PC-9 (cell line): Measurements from ENCODE around the gene MPP2. TPM values are rescaled to one million over a fixed set of nuclear protein-coding genes. Genes with fewer than 3 reads are reported as not detected.
A peak's percentile ranks its signal among the peaks of the same experiment; 100 is the strongest.

Experiments used
- Bru-seq: library from RNA; stranded (reverse); fragments of 400-500 nt; gene quantifications from one replicate; lab custom pipeline; 2021; lab: Mats Ljungman, UMichigan
- BruChase-seq, 2 experiments: library from RNA; stranded (reverse); fragments of 400-500 nt; gene quantifications; one replicate each; lab custom pipeline; 2021; lab: Mats Ljungman, UMichigan
- BruUV-seq: library from RNA; stranded (reverse); fragments of 400-500 nt; replicated peaks from 2 replicates; lab custom pipeline; 2021; lab: Mats Ljungman, UMichigan
- CTCF ChIA-PET: fragments of 300-600 bp; sonication (Branson Sonifier 250); formaldehyde crosslinking; loops from one replicate; lab custom pipeline; 2022; ENCODE audit warnings: antibody characterized with exemption; lab: Charles Lee
- POLR2A ChIA-PET: fragments of 300-600 bp; sonication (Branson Sonifier 250); formaldehyde crosslinking; loops from one replicate; lab custom pipeline; 2022; ENCODE audit warnings: antibody characterized with exemption; ENCODE audit not compliant: unreplicated experiment; lab: Charles Lee
- DNase-seq, 2 experiments: peaks; one replicate each; pipeline versions ENCODE4 v3.0.0 to v3.0.0-alpha.2; 2015 to 2022; ENCODE audit warnings: mixed read lengths in 1 of 2
- H2AFZ ChIP-seq: fragments of 200-600 bp; sonication (generic); 2 replicates; pipeline ENCODE4 v1.8.1; 2017; ENCODE audit warnings: antibody characterized with exemption
- H3F3A ChIP-seq: fragments of 200-600 bp; sonication (generic); 2 replicates; pipeline ENCODE4 v1.8.1; 2017; ENCODE audit warnings: antibody characterized with exemption, mild to moderate bottlenecking, low read depth; ENCODE audit not compliant: insufficient read depth
- H3K27ac ChIP-seq: fragments of 200-600 bp; sonication (generic); 2 replicates; pipeline ENCODE4 v1.6.1; 2016; ENCODE audit warnings: mixed run types
- H3K27me3 ChIP-seq: fragments of 200-600 bp; sonication (generic); 2 replicates; pipeline ENCODE4 v1.6.1; 2016; ENCODE audit warnings: low read depth, mixed run types; ENCODE audit not compliant: insufficient read depth
- H3K36me3 ChIP-seq: fragments of 200-600 bp; sonication (generic); 2 replicates; pipeline ENCODE4 v1.6.1; 2016; ENCODE audit warnings: low read depth, mixed run types
- H3K4me1 ChIP-seq: fragments of 200-600 bp; sonication (generic); replicated peaks from 2 replicates; pipeline ENCODE4 v1.6.1; 2016; ENCODE audit warnings: mixed run types; ENCODE audit not compliant: insufficient read depth
- H3K4me2 ChIP-seq: fragments of 200-600 bp; sonication (generic); 2 replicates; pipeline ENCODE4 v1.6.1; 2017; ENCODE audit warnings: mixed run types
- H3K4me3 ChIP-seq: fragments of 200-600 bp; sonication (generic); 2 replicates; pipeline ENCODE4 v1.6.1; 2016; ENCODE audit warnings: mixed run types
- H3K79me2 ChIP-seq: fragments of 200-600 bp; sonication (generic); 2 replicates; pipeline ENCODE4 v1.6.1; 2017; ENCODE audit warnings: low read depth, mixed run types
- H3K9me2 ChIP-seq: fragments of 200-600 bp; sonication (generic); 2 replicates; pipeline ENCODE4 v1.8.1; 2017; ENCODE audit warnings: mild to moderate bottlenecking; ENCODE audit not compliant: insufficient read depth
- H3K9me3 ChIP-seq: fragments of 200-600 bp; sonication (generic); 2 replicates; pipeline ENCODE4 v1.8.1; 2016; ENCODE audit warnings: low read depth; ENCODE audit not compliant: insufficient read depth
- H4K20me1 ChIP-seq: fragments of 200-600 bp; sonication (generic); 2 replicates; pipeline ENCODE4 v1.8.1; 2017; ENCODE audit not compliant: insufficient read depth
- EZH2 ChIP-seq: fragments of 200-600 bp; sonication (generic); IDR thresholded peaks from 2 replicates; pipeline ENCODE4 v1.8.0; 2017; ENCODE audit warnings: antibody characterized with exemption, low read depth
- intact Hi-C: fragments of 100-400 bp; cut with micrococcal nuclease; formaldehyde crosslinking; loops from one replicate; pipeline ENCODE4 v1.10.0; 2022; ENCODE audit not compliant: unreplicated experiment
- long read RNA-seq: library from polyadenylated mRNA; stranded (forward); transcript quantifications from one replicate; pipeline ENCODE4 v2.0.0, GENCODE V29; 2022
- total RNA-seq: library from RNA; stranded (reverse); gene quantifications from 2 replicates; pipeline ENCODE4 v1.2.3, GENCODE V29; 2021
- TF ChIP-seq, protein P1 (sequence below): fragments of 200-600 bp; sonication (generic); conservative IDR thresholded peaks from 2 replicates; pipeline ENCODE4 v1.6.1; 2017; ENCODE audit warnings: mixed run types, antibody characterized with exemption, mild to moderate bottlenecking, moderate library complexity

Gene MPP2, protein sequence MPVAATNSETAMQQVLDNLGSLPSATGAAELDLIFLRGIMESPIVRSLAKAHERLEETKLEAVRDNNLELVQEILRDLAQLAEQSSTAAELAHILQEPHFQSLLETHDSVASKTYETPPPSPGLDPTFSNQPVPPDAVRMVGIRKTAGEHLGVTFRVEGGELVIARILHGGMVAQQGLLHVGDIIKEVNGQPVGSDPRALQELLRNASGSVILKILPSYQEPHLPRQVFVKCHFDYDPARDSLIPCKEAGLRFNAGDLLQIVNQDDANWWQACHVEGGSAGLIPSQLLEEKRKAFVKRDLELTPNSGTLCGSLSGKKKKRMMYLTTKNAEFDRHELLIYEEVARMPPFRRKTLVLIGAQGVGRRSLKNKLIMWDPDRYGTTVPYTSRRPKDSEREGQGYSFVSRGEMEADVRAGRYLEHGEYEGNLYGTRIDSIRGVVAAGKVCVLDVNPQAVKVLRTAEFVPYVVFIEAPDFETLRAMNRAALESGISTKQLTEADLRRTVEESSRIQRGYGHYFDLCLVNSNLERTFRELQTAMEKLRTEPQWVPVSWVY
- total RNA-seq (5.6 and 8.6 TPM in 2 replicates), Bru-seq, nascent RNA (percentile 29 among the genes with signal in this experiment), BruChase-seq, experiment 1, labeled RNA remaining after a 2-hour chase (percentile 23 among the genes with signal in this experiment), BruChase-seq, experiment 2, labeled RNA remaining after a 6-hour chase (percentile 32 among the genes with signal in this experiment)
- long read RNA-seq, full-length matches to known transcripts: 7 of 10 reads
- long read RNA-seq, partial matches to known transcripts: 0 of 10 reads
- long read RNA-seq, other reads (novel, unspliced or antisense): 3 of 10 reads

DNA sequence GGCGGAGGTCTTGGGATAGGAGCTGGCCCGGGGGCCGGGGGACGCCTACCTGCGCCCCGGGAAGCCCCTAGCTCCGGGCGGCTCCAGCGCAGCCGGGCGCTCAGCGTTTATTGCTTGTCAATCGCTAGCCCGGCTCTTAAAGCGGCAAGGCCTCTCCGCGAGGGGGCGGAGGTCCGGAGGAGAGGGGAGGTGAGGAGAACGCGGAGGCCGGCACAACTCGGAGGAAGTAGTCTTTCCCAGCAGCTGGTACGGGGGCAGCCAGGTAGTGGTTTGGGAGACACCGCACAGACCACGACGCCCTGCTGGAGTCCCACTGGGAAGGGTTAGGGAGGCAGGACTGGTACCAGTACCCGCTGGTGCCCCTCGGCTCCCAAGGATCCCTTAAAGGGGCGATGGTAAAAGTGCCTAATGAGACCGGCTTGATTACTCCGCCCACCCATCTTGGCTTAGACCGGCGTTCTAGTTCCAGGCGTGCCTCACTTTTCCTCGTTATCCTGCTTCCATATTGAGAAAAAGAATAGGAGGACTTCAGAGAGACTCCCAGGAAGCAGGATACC, at the start of gene MPP2:
TSS of gene MPP2 (minus strand) at position 112 of the 557 bp plus-strand sequence. CDS start 3,076 bp downstream, outside the sequence.
- Histone ChIP-seq H3K9me2 (no peaks in the 10 kb centered on the region), H3F3A (peaks cover 5% of the 10 kb centered on the region; the same call in 1 of the 2 replicates), H3K9me3 (no peaks in the 10 kb centered on the region), H2AFZ (no peak within 1 kb of the TSS), H4K20me1 (no peaks in the 10 kb centered on the region), H3K79me2 (no peaks in the 10 kb centered on the region), H3K4me3 (no peak within 1 kb of the TSS), H3K27me3 (peaks cover 40% of the 10 kb centered on the region), H3K4me1 (no peaks in the 10 kb centered on the region), H3K36me3 (no peaks in the 10 kb centered on the region), H3K27ac (no peak within 1 kb of the TSS), H3K4me2 (no peak within 1 kb of the TSS)
- BruUV-seq: no TSS peak
- no peak for TF ChIP-seq EZH2
- intact Hi-C loops: no loop called here
- ChIA-PET POLR2A (no interaction called here), CTCF (no interaction called here)
- DNase-seq: no peak

DNA sequence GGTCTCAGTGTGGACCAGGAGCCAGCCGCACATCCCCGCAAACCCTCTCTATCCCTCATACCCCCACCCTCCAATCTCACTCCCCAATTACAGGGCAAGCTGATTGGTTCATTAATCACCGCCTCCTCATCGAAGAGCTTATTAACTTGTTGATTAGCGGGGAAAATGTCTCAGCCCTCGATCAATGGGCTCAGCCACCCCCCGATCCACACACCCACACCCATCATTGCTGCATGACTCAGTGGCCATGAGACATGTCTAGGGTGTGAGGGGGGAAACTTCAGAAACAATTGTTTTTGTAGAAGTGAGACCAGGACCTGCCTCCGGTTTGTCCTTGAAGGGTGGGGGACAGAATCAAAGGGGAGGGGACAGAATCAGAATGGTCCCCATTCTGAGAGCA, 48.9 kb upstream of the MPP2 start:
- H3K27me3 ChIP-seq: peaks cover 10% of the 10 kb centered on the region; the same call in 1 of the 2 replicates
- H3K36me3 ChIP-seq: no peaks in the 10 kb centered on the region
- H3K9me3 ChIP-seq: no peaks in the 10 kb centered on the region
- no peak for DNase-seq
- no peak overlapping the region for H3K27ac ChIP-seq
- ChIA-PET CTCF (no interaction called here), POLR2A (no interaction called here)
- H4K20me1 ChIP-seq: no peaks in the 10 kb centered on the region
- no peaks in the 10 kb centered on the region for H3F3A ChIP-seq
- H3K4me1 ChIP-seq: no peaks in the 10 kb centered on the region
- intact Hi-C loops: no loop called here
- H3K4me3 ChIP-seq: no peak overlapping the region
- no peak overlapping the region for H2AFZ ChIP-seq
- no peaks in the 10 kb centered on the region for H3K79me2 ChIP-seq
- BruUV-seq: no TSS peak
- no peak overlapping the region for H3K4me2 ChIP-seq
- TF ChIP-seq EZH2: no peak
- TF ChIP-seq, protein P1, sequence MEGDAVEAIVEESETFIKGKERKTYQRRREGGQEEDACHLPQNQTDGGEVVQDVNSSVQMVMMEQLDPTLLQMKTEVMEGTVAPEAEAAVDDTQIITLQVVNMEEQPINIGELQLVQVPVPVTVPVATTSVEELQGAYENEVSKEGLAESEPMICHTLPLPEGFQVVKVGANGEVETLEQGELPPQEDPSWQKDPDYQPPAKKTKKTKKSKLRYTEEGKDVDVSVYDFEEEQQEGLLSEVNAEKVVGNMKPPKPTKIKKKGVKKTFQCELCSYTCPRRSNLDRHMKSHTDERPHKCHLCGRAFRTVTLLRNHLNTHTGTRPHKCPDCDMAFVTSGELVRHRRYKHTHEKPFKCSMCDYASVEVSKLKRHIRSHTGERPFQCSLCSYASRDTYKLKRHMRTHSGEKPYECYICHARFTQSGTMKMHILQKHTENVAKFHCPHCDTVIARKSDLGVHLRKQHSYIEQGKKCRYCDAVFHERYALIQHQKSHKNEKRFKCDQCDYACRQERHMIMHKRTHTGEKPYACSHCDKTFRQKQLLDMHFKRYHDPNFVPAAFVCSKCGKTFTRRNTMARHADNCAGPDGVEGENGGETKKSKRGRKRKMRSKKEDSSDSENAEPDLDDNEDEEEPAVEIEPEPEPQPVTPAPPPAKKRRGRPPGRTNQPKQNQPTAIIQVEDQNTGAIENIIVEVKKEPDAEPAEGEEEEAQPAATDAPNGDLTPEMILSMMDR: no peak
- H3K9me2 ChIP-seq: no peaks in the 10 kb centered on the region

DNA sequence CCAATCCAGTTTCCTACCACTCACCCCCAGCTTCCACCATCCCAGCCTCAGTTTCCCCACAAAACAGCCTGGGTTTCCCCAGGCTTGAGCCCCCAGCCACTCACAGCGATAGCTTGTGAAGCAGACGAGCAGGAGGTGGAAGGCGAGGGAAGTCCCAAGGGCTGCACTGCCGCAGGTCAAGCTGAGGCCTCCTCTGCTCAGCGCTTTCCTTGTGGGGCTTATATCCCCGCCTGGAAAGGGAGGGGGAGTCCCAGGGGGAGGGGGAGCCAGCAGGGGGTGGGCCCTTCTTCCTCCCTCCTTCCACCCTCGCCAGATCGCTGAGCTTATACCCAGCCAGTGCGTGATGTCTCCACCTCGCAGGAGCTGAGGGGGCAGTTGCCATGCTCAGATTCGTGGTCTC, 46.4 kb upstream of the MPP2 start, which contains the start of gene PYY:
TSS of gene PYY (minus strand) at position 195 of the 400 bp plus-strand sequence. CDS start 457 bp downstream, outside the sequence.
- Histone ChIP-seq H3K4me3 (no peak within 1 kb of the TSS), H3K27me3 (peaks cover 19% of the 10 kb centered on the region; the same call in 1 of the 2 replicates), H3K4me1 (no peaks in the 10 kb centered on the region), H3K79me2 (no peaks in the 10 kb centered on the region), H3K36me3 (no peaks in the 10 kb centered on the region), H3K9me3 (no peaks in the 10 kb centered on the region), H3K27ac (no peak within 1 kb of the TSS), H3K9me2 (no peaks in the 10 kb centered on the region), H3F3A (no peaks in the 10 kb centered on the region), H4K20me1 (no peaks in the 10 kb centered on the region), H3K4me2 (no peak within 1 kb of the TSS), H2AFZ (no peak within 1 kb of the TSS)
- TF ChIP-seq EZH2: no peak
- TF ChIP-seq, protein P1: no peak
- intact Hi-C loops: no loop called here
- ChIA-PET POLR2A (no interaction called here), CTCF (interaction anchor here (0.5 to 0.6 kb wide), 2 partner anchors 182 to 294 kb away, joined by 9 read pairs; no protein-coding TSS in a partner anchor)
- no TSS peak for BruUV-seq
- DNase-seq: no peak
